ENCODE results near the gene CAND1. TPM values are rescaled to one million over a fixed set of nuclear protein-coding genes. Genes with fewer than 3 reads are reported as not detected.

Gene CAND1
- total RNA-seq (2014; rRNA removed; shearing (Covaris generic)), result 97.2 and 103 TPM in 2 replicates

GRCh38 chr12:67268896-67269632 is at the start of gene CAND1:
Gene CAND1 (plus strand): TSS chr12:67269358. CDS start chr12:67269718, 360 bp downstream.
- peak; percentile 97 for DNase-seq (ENCODE audit: low read depth)

DNA sequence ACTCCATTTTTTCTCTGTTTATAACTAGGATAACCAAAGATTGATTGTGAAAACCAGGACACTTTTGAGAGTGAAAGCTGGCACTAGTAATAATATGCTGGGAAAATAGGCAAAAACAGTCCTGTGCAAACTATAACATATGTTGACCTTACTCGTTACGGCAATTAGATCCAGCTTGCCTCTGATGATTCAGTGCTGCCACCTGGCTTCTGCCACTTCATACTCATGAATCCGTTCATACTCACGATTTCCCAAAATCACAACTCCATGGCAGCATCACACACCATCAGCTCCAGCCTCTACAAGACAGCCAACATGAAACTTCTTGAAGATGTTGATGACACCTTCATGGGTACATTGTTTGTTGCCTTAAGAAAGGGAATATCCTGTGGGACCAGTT is 49.1 kb upstream of the CAND1 start:
- DNase-seq (ENCODE audit: low read depth), result peak; percentile 37

- peak; percentile 16 for DNase-seq (ENCODE audit: low read depth)
Measured at GRCh38 chr12:67222302-67222701, 46.9 kb upstream of the CAND1 start.

DNA sequence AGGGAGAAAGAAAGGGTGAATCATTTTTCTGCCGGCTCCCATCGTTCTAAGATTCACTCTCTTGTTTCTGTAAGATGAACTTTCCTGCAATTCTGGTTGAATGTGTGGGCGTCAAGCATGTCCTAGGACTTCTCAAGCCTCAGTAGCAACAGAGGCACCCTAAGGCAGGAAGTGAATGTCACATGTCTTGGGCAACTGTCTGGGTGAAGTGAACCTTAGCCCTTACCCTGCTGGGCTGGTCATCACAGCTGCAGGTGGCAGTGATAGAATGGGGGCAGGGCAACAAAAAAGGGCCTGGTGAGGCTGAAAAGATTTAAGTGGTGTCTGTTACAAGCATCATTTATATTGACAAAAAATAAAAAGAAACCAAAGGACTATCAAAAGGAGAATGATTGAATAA is 45.9 kb upstream of the CAND1 start:
- DNase-seq (ENCODE audit: low read depth), result no peak

- DNase-seq (ENCODE audit: low read depth), result no peak
Measured at GRCh38 chr12:67237231-67237630, 31.9 kb upstream of the CAND1 start.

DNA sequence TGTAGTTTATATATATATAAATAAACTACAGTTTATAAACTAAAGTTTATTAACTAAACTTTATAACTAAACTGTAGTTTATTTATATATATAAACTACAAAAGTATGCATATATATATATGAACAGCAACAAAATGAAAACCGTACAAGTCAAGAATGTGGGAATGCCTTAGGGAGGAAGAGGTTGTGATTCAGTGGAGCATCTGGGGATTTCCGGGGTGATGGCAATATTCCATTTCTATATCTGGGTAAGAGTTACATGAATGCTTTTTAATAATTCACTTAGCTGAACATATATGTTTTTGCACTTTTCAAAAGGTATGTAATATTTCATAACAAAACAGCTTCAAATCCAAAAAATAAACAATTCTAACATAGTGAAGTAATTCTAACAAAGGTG is 30.1 kb upstream of the CAND1 start:
- peak; percentile 53 for DNase-seq (ENCODE audit: low read depth)

DNA sequence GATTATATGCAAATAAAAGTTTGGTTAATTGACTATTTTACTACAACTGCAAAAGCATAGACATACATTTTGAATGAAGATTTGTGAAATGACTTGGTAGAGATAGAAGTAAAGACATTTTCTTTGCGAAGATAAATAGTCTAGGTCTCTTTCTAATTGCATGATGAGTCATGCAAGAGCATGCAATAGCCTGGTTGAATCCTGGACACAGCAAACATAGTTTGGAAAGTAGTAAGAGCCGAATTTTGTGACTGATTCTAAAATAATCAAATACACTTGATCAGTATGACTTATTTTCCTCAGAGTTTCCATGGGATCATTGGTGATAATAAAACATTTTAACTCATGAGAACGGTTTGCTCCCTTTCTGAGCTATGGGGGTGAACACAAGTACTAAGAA is 27.7 kb upstream of the CAND1 start:
- no peak for DNase-seq (ENCODE audit: low read depth)

GRCh38 chr12:67243260-67243659 is 25.9 kb upstream of the CAND1 start:
- no peak for DNase-seq (ENCODE audit: low read depth)

GRCh38 chr12:67245571-67245970 is 23.6 kb upstream of the CAND1 start:
- DNase-seq (ENCODE audit: low read depth), result no peak

- DNase-seq (ENCODE audit: low read depth), result no peak
Measured at GRCh38 chr12:67251012-67251411, 18.1 kb upstream of the CAND1 start.

- no peak for DNase-seq (ENCODE audit: low read depth)
Measured at GRCh38 chr12:67254372-67255026, 14.7 kb upstream of the CAND1 start.

GRCh38 chr12:67256649-67257048 is 12.5 kb upstream of the CAND1 start:
- no peak for DNase-seq (ENCODE audit: low read depth)

DNA sequence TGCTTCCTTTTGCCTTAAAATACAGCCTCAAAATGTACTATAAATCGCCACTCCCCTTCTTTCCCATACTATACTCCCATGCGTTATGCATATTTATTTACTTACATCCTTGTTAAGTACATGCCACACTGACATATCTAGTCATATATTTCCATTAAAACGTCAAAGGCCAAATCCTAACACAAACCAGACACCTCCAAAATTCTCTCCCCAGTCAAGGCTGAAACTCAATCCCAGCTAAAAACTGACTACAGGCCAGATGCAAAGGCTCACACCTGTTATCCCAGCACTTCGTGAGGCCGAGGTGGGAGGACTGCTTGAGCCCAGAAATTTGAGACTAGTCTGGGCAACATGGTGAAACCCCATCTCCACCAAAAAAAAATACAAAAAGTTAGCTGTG is 5.7 kb upstream of the CAND1 start:
- DNase-seq (ENCODE audit: low read depth), result no peak

DNA sequence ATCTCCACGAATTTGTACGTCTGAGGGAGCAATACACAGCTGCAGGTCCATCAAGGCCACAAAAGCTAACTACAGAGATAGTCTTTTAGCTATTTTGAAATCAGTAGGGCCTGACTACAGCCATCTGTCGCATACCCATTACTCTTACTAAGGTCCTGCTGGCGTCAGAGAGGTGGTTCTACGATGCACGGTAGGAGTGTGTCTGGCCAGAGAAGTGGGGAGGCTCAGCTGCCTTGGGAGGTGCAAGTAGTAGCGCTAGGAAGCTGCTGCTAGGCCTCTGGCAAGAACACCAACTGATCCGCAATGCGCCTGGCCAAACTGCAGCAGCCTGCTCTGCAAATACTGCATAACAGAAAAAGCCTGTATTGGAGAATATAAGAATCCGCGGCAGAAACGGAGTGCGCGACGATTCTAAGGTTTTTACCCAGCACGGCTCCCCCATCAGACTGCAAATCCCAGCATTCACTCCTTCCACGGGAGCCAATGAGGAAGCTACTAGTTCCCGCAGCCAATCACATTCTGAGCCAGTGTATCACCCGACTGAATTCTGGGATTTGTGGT is 743 bp upstream of the CAND1 start:
- DNase-seq (ENCODE audit: low read depth), result peak; percentile 98

DNA sequence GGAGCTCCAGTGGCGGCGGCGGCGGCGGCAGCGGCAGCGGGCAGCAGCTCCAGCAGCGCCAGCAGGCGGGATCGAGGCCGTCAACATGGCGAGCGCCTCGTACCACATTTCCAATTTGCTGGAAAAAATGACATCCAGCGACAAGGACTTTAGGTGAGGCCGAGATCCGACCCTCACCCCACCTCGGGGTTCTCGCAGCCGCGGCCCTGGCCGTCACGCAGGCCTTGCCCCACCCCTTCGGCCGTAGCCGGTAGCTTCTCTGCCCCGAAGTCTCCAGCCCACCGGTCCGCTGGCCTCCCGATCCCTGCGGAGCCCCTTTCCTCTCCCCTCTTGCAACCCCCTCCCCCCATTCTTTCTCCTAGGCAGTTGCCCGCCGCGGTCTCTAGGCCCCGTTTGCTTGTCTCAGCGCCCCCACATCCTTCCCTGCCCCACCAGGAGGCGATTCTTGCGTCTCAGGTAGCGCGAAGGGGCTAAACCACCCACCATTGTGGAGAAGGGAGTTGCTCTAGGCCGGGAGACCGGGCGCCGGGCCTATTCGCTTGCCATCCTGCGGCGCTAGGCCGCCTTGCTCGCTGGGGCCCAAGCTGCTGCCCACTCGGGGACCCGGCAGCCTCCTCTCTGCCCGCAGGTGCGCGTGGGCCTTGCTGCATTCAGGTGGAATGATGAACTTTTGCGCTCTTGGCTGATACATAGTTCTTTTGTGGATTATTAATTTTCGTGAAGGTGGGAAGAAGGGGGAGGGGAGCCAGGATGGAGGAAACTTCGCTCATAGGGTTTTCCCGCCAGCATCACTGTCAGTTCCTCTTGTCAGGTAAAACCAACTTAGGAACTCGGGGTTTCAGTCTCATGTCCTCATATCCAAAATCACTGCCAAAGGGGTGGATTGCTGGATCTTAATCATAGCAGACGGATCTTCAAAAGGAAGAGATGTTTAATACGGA is 745 bp downstream of the CAND1 start:
- DNase-seq (ENCODE audit: low read depth), result peak; percentile 43

DNA sequence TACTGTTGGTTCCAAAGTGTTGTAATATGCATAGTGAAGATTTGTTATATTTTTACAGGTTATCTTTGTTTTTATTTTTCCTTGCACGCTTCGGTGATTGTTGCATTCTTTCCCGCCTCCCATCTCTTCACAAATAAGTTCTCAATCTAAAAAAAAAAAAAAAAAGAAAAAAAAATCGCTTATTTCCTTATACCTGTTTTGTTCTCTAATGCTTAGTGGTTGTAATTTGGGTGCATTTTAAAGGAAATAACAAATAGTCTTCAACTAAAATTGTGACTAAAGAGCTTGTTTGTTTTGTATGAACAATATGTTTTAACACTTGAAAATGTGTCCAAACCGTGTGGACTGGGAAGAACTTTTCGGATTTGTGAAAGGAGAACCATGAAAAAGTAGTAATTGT is 1.5 kb downstream of the CAND1 start:
- DNase-seq (ENCODE audit: low read depth), result no peak

- no peak for DNase-seq (ENCODE audit: low read depth)
Measured at GRCh38 chr12:67271976-67272375, 2.8 kb downstream of the CAND1 start.

DNA sequence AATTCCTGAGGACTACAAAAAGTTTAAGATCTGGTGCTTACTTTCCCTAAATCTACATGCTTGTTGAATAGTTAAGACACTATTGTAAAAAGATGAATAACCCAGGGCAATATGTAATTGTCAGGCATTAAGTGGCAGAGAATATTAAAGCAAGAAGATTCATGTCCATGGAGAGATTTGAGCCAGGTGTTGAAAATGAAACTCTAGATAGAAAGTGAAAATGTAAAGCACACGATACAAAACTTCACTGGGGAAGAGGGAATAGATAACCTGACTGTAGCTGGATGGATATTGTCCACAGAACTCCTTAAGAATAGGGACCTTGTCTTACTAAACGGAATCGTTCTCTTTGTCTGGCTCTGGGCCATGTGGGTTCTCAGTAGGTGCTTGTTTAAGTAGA is 5.0 kb downstream of the CAND1 start:
- no peak for DNase-seq (ENCODE audit: low read depth)

- DNase-seq (ENCODE audit: low read depth), result no peak
Measured at GRCh38 chr12:67275380-67275913, 6.3 kb downstream of the CAND1 start.

GRCh38 chr12:67276421-67276820 is 7.3 kb downstream of the CAND1 start:
- DNase-seq (ENCODE audit: low read depth), result no peak

GRCh38 chr12:67279637-67280036 is 10.5 kb downstream of the CAND1 start:
- no peak for DNase-seq (ENCODE audit: low read depth)

DNA sequence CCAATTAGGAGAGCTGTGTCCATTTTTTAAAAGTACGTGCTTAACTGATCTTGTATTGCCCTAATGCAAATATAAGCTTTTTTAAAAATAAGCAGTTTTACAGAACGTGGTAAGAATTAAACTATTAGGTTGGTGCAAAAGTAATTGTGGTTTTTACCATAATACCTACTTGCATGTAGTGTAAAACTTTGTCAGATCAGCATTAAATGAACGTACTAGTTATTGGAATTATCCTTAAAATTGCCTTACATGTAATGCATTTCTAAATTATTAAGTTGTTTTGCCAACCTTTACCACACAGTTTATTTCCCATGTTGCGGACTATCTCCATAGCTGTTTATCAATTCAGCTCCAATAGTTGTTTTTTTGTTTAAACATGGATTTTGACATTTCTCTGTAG is 10.9 kb downstream of the CAND1 start:
- DNase-seq (ENCODE audit: low read depth), result no peak

Data from Daoy (cell line).